Stimulated activated CD8-positive, alpha-beta memory T cell treated with anti-CD3 and anti-CD28 coated beads, Interleukin-4, amount 100 ng/mL, for 4 hours (primary cell): Measurements from ENCODE around the gene AP2B1.
"Not testable (repeated sequence)": the region's sequence is repeated elsewhere in the genome, so short reads cannot be mapped to it uniquely, and the experiment has no call there.

Experiments used
- DNase-seq, 2 donors: peaks; one replicate each; pipeline ENCODE4 v3.0.0-alpha.2; 2020; ENCODE audit warnings: low read depth in 2 of 2, low spot score in 1 of 2

AP2B1 gene

DNA sequence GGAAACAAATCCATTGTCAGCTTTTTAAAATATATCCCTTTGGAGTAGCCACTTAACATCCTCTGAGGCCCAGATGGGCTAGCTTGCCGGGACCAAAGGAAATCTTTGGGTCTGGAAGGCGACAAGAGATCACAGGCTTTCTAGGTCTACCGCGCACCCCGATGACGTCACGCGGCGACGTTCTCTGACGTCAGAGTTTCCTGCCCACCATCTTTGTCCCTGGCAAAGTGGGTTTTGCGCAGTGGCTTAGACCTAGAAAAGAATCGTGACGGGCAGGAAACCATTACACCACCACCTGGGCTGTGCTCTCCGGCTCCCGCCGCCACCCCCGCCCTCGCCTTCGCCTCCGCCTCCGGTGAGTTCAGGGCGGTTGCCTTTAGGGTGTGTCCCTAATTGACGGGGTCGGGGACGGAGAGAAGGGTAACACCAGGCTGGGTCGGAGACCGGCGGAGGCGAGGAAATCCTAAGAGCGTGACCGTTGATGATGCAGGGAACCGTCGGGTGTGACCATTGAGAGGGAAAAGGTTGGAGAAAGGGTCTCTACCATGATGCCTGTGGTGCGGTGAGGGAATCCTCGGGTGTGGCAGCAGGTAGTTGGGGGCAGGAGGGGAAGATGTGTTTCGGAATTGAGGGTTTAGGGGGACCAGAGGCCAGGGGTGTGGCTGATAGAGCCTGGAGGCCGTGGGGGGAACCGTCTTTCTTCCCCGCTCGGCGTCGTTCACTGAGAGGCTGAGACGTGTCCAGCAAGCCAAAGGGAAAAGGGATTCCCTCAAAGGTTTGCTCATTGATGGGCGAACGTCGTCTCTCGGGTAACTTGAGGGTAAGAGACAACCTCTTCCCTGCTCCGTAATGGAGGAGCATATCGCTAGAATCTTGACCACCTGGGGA lies at the start of gene AP2B1:
Gene AP2B1, plus strand, starts transcription at position 249 of the 888 bp plus-strand sequence. CDS start 6,709 bp downstream, outside the sequence.
- peak; percentile 90 to 98 for DNase-seq

DNA sequence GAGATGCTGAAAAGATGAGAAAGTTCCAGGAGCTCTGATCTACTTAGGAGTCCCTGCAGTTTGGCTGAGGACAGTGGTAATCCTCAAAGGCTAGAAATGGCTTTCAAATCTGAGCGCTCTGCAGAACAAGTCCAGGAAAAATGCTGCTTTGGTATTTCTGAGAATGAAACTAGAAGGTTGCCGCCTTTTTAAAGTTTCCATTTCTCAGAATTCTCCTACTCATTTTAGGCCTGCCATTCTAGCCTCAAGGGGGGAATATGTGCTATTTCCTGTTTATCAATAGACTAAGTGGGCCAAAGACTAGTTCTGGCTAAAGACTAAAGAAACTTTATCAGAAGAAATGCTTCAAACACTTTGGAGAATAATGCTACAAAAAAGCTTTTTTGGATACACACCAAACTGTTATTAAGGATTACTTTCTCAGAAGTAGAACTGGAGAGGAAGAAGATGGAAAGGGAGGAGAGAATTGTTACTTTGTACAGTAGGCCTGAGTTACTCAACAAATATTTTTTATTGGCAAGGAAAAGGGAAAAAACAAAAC lies 49.5 kb upstream of the AP2B1 start, which contains the start of gene SLFN12L:
Gene SLFN12L, minus strand, starts transcription at position 78 of the 541 bp plus-strand sequence. CDS start 15,314 bp downstream, outside the sequence.
- no peak for DNase-seq

DNA sequence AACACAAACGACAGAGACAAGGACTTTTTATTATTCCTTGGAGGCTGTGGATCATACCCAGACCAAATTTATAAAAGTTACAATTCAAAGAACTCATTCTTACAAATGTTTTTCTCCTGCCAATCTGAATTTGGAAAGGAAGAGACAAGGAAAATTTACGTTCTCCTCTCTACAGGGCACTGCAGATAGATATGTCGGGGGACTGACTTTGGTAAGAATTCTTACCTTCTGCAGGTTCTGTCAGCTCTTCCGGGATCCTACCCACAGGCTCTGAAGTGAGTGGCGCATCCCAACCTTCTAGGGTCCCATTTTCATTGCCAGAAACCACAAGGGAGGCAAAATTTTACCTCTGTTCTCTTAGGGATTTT lies 47.5 kb upstream of the AP2B1 start:
- DNase-seq, result no peak

DNA sequence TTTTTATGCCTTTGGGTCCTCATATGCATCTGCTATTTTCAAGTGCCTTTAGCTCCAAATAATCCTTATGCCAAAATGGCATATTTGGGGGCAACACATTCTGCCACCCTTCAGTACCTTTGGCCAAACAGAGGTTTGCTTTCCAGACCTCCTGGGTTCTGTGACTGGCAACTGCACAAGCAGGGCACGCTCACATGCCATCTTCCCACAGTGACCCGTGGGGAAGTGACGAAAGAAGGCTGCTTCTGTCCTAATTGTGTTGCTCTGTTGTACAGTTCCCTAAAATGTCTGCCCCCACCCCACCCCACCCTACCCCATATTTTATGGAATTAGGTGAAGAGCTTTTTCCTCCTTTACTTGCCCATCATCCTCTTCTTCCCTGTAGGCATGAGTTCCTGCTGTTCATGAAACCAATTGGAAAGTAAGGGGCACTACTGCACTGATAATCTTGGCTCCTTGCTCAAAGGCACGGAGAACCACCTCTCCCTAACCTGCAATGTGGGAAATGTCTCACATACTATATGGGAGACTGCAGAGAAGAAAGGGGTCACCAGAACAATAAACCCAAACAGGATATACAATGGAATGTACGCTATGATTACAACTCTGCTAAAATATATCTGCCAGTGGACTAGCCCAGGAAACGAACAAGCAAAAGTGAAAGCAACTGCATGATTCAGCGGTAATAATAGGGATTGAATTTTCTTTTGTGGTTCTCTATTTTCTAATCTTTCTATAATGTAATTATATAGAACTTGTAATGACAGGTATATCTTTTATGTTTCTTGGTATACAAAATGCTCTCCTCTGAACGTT lies 46.3 kb upstream of the AP2B1 start:
- DNase-seq, result no peak

DNA sequence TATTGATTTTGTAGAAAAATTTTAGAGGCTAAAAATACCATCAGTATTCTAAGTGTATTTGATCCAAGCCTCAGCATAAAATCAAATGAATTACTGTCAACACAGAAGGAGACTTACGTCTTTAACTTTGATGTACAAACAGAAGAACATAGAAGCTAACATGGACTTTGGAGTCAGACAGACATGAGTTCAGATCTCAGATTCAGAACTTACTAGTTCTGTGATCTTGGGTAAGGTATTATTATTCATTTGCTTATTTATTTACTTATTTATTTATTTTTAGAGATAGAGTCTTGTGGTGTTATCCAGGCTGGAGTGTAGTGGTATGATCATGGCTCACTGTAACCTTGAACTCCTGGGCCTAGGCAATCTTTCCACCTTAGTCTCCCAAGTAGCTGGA lies 45.7 kb upstream of the AP2B1 start:
- no peak for DNase-seq

DNA sequence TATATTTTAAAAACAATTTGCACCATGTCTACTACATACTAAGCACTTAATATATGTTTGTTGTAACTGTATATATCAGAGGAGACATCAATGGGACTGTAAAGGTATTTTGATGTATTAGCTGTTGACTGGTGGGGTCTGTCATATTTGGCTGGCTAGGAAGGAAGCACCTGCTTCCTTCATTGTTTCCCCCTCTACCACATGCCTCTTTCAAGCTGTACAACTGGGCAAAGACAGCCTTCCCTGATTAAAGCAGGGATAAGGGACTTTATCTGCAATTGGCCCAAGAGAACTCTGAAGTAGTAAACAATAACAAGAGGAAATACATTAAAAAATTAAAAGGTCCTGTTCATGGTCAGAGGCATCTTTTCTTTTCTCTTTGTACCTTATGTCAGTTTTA lies 44.1 kb upstream of the AP2B1 start:
- DNase-seq, result no peak

DNA sequence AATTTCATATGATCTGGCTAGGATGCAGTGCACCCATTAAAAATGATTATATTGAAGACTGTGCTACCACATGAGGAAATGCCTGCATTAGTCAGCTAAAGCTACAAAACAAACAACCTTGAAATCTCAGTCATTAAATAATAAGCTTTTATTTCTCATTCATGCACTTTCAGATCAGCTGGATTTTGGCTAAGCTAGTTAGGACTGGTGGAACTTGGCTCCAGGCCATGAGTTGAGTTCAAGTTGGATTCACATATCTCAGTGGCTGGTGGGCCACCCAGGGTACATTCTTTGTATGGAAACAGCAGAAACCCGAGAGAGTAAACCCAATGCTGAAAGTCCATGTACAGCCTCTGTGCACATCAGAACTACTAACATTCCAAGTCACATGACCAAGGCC lies 43.3 kb upstream of the AP2B1 start:
- no peak for DNase-seq

DNA sequence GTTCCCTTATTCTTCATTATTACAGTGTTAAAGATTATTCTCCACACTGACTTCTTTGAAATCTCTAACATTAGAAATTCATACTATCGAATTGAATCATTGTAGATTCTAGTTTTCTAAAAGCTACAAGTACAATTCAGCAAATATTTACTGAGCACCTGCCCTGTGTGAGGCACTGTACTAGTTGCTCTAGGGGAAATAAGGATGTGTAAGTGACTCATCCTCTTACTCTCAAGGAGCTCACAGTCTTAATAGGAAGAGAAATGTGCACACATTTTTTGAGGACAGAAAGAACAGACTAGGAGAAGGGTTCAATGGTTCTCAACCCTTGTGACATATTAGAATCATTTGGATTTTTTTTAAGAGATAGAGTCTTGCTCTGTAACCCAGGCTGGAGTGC lies 42.0 kb upstream of the AP2B1 start:
- DNase-seq, result no peak

DNA sequence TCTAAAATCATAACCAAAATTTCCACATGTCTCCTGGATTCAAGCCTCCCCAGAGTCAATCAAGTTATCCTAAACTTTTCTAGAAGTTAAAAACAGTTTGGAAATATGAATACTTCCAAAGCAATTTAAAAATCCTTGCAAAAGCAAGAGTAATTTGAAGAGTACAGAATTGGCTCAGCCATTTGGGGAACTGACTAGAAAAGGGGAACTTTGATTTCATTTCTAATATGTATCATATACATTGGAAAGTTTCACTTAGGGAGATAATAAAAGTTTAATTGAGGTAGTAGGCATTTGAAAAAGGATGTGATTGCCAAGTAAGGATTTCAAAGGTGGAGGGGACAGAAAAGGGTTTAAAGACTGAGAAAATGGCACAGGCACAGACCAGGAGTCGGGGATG lies 40.6 kb upstream of the AP2B1 start:
- no peak for DNase-seq

DNA sequence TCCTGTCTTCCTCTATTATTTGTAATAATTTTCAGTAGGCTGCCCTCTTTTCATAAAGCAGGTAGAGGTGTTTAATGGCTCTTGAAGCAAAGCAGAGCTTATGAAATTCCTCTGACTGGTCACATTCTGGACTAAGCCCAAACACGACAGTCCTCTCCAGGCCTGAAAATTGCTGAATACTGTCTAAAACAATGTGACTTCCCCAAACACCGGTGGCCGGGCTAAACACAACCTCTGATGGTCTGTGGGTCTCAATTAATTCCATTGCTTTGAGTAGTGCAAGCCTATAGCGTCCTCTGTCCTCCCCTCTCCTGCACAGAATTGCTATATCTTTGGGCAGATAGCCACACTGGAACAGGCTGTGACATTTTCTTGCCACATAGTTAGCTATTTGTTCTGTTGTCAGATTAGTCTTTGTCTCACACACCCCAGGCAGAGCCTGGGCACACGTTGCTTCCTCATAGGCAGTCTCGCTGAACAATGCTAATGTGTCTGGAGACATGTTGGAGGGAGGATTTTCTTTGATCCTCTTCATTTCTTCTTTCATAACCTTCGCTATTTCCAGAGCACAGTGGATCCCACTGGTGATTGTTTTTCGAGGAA lies 38.8 kb upstream of the AP2B1 start:
- no peak for DNase-seq

DNA sequence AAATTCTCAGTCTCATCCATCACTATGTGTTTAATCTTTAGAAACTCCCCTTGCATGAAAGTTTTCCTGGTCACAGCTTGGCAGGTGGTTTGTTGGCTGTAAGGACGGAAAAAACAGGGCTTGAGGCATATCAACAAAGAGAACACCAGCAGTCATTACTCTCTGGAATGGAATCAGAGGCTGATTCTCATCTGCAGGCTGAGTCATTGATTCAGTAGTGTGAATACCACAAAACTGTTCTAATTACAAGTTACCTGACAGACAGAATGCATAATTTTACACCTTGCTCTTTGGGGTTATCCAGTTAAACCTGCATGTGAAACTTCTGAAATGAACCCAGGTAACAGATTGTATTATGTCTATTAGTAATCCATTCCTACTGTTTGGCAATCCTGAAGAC lies 38.1 kb upstream of the AP2B1 start:
- DNase-seq, result no peak

DNA sequence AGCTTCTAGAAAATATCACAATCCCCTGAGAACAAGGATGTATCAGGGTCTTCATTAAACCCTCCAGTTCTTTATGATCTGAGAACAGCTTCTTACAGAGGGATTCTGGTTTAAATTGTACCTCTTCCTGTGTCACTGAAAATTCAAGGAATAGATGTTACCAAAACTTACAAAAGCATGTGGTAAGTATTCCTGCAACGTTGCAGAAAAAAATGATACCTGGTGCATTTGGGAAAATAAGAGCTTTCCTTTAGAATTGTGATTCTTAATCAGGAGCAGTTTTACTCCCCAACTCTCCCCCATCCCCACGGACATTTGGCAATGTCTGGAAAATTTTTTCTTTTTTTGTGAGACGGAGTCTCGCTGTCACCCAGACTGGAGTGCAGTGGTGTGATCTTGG lies 33.8 kb upstream of the AP2B1 start:
- DNase-seq, result no peak

DNA sequence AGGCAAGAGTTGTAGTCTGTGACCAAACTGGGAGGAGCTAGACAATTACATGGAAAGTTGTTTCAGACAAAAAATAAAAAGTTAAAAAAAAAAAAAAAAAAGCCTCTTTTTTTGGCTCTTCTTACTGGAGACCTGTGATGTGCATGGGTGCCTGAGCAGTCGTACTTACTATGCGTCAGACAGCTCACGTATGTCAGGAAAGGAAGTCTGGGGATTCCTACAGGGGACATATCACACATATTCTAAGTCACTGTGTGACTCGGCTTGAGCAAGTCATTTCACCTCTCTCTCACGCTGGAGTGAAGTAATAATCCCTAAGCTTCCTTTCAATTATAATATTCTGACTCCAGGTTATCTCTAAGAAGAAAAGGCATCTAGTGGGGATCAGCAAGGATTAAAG lies 32.5 kb upstream of the AP2B1 start:
- no peak for DNase-seq

DNA sequence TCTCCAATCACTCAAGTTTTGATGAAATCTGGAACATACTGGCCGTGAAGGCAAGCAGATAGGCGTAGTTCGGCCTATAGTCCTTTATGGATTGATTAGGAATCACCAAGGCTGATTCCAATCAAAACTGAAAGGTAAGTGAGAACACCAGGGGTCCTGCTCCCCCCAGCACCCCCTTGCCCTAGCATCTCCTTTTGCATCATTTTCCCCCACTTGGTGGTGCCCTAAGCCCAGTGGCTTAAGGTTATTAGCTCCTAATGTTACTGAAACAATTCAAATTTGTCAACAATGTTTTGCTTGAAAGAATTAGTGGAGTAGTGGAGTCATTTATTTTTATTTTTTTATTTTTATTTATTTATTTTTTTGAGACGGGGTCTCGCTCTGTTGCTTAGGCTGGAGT lies 31.4 kb upstream of the AP2B1 start:
- no peak for DNase-seq

DNA sequence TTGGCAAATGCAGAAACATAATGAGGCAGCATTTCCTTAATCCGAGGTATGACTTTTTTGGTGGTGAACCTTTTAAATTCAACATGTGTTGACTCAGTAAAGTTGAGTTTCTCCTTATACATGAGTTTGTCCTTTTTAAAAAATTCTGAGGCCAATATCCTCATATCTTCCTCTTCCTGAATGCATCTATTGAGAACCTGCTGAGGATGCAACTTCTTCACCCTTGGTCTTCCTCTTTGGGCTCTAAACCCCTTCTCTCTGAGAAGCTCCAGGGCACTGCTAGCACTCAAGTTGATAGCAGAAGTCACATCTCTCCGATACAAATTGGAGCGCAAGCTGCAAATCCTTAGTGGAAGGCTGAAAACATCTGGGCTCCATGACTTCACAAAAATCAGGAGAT lies 29.8 kb upstream of the AP2B1 start:
- DNase-seq, result no peak

DNA sequence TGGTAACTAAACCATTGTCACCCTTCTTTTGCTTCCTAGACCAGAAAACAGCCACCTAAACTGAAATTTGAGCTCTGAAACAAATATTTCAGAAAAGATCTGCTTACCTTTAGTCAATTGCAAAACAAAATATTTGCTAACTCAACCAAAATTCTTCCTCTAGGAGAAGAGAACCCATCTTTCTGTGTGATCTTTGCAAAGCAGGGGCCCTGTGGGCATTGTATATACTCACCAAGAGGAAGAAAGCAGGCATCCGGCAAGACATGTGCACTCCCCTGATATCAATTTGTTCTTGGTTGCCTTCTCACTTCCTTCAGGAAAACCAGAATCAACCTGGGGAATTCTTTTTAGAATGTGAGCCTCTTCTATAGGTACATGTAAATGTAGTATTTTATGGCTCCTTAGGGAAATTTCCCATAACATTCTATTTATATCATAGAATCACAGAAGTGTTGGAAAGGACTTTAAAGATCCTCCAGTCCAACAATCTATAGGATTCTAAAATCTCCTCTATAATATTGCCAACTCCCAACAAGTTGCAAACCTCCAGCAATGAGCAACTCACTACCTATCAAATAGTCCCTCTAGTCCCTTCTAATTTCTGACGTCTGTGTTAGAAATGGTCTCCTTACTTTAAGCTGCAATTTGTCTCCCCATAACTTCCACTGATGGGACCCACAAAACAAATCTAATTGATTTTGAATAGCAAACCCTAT lies 27.5 kb upstream of the AP2B1 start:
- DNase-seq, result no peak

DNA sequence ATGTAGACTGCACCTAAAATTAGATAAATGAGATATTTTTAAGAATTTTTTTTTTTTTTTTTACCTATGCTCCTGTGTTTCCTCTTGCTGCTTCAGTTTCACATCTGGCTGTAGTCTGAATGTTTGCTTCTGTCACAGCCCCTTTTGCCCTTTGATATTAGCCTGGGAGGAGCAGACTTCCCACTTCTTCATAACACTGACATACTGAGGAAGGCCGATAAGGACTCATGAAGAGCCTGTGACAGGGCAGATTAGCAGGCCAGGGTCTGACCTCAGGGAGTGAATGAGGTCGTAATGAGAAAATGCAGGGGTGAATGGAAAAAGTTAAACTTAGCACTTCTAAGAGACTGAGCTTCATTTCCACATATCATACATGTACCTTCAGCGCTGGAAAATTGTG lies 26.4 kb upstream of the AP2B1 start, which contains the start of gene SLFN14:
Gene SLFN14, minus strand, starts transcription at position 117 of the 400 bp plus-strand sequence. CDS start 2,757 bp downstream, outside the sequence.
- no peak for DNase-seq

DNA sequence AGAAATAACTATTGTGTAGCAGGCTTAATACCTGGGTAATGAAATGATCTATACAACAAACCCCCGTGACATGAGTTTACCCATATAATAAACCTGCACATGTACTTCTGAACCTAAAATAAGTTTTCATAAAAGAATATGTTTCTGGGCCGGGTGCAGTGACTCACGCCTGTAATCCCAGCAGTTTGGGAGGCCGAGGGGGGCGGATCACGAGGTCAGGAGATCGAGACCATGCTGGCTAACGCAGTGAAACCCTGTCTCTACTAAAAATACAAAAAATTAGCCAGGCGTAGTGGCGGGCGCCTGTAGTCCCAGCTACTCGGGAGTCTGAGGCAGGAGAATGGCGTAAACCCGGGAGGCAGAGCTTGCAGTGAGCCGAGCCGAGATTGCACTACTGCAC lies 23.9 kb upstream of the AP2B1 start:
- not testable (repeated sequence) for DNase-seq

DNA sequence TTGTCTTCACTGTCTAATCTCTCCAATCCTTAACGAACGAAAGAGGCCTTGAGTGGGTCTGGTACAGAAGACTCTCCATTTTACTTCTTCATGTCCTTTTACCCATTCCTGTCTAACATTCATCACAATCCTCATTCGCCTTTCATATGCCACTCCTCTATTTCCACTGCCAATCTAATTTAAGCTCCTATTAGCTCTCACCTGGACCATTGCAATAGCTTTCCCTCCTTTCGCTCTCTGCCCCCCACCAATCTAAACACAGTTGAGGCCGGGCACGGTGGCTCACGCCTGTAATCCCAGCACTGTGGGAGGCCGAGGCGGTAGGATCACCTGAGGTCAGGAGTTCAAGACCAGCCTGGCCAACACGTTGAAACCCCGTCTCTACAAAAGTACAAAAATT lies 20.2 kb upstream of the AP2B1 start:
- no peak for DNase-seq

DNA sequence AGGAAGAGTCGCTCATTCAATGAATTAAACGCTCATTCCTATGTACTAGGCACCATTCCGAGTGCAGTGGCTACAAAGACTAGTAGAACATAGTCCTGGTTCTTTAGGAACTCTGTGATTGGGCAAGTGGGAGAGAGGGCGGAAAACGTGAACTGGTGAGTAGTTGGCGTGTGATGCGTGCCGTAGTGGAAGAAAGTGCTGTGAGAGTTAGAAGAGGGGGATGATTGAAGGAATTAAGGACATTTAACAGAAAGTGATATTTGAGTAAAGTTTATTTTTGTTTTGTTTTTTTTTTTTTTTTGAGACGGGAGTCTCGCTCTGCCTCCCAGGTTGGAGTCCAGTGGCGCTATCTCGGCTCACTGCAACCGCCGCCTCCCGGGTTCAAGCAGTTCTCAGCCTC lies 18.6 kb upstream of the AP2B1 start:
- no peak for DNase-seq

DNA sequence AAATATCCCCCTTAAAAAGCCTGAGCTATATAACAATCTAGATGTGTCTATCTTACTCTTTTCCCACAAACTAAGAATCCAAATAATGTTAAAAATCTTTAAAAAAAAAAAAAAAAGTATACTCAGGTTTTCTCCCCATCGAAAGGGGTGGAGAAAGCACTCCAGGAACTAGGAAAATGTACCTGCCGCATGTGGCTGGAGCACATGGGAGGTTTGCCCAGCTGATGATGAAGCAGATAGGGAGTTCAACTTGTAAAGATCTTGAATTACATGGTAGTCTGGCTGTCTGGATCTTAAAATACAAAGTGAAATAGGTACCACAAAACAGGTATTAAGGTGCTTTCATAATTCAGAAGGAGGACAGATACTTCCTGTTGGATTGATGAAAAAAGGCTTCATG lies 17.7 kb upstream of the AP2B1 start:
- DNase-seq, result no peak
